SU-DHL-6 (cell line): ENCODE results near the gene IRF8.

Experiments used
- H2AFZ ChIP-seq: fragments of 200-600 bp; sonication (generic); 2 replicates; pipeline ENCODE4 v1.6.1; 2014; ENCODE audit warnings: low read depth, mild to moderate bottlenecking, moderate library complexity, mixed read lengths, antibody characterized with exemption, low read length; ENCODE audit not compliant: severe bottlenecking
- H3F3A ChIP-seq: fragments of 200-600 bp; shearing (Covaris generic); 2 replicates; pipeline ENCODE4 v1.6.0; 2016; ENCODE audit warnings: antibody characterized with exemption, mild to moderate bottlenecking; ENCODE audit not compliant: insufficient read depth
- H3K27ac ChIP-seq: fragments of 200-600 bp; sonication (generic); 2 replicates; pipeline ENCODE4 v1.5.1; 2016; ENCODE audit warnings: low read depth, mild to moderate bottlenecking, low read length, moderate library complexity, mixed read lengths
- H3K27me3 ChIP-seq: fragments of 200-600 bp; sonication (generic), shearing (Covaris generic); 2 replicates; pipeline ENCODE4 v1.6.0; 2014; ENCODE audit warnings: mild to moderate bottlenecking, low read length
- H3K36me3 ChIP-seq: fragments of 200-600 bp; sonication (generic); 2 replicates; pipeline ENCODE4 v1.6.1; 2014; ENCODE audit warnings: mild to moderate bottlenecking, low read length, mixed read lengths
- H3K4me2 ChIP-seq: fragments of 300-600, 200-600 bp; shearing (Covaris generic), sonication (generic); 2 replicates; pipeline ENCODE4 v1.6.0; 2014; ENCODE audit warnings: low read length, low read depth, mild to moderate bottlenecking; ENCODE audit not compliant: poor library complexity, severe bottlenecking
- H3K4me3 ChIP-seq: fragments of 200-600 bp; sonication (generic); 2 replicates; pipeline ENCODE4 v1.5.1; 2014; ENCODE audit warnings: antibody characterized with exemption, low read length, mild to moderate bottlenecking, mixed read lengths; ENCODE audit not compliant: insufficient read depth, poor library complexity, severe bottlenecking
- H3K79me2 ChIP-seq: fragments of 200-600 bp; sonication (generic); 2 replicates; pipeline ENCODE4 v1.6.1; 2014; ENCODE audit warnings: mild to moderate bottlenecking, low read length, moderate library complexity; ENCODE audit not compliant: insufficient read depth
- H3K9ac ChIP-seq: fragments of 200-600 bp; sonication (generic); 2 replicates; pipeline ENCODE4 v1.7.0; 2014; ENCODE audit warnings: mild to moderate bottlenecking, low read length
- H3K9me2 ChIP-seq: fragments of 200-600 bp; sonication (generic); replicated peaks from 2 replicates; pipeline ENCODE4 v1.6.1; 2014; ENCODE audit warnings: low read length; ENCODE audit not compliant: insufficient read depth
- H3K9me3 ChIP-seq: fragments of 200-600 bp; sonication (generic); 2 replicates; pipeline ENCODE4 v1.6.1; 2014; ENCODE audit warnings: low read length, mixed read lengths; ENCODE audit not compliant: insufficient read depth
- H4K20me1 ChIP-seq: fragments of 200-600 bp; sonication (generic); 2 replicates; pipeline ENCODE4 v1.6.1; 2014; ENCODE audit warnings: low read depth, mild to moderate bottlenecking, antibody characterized with exemption, low read length, moderate library complexity, mixed read lengths
- EZH2phosphoT487 ChIP-seq: fragments of 200-600 bp; sonication (generic), shearing (Covaris generic); conservative IDR thresholded peaks from 2 replicates; pipeline ENCODE4 v1.6.1; 2018; ENCODE audit warnings: mild to moderate bottlenecking, antibody characterized with exemption, low read length, moderate library complexity, mixed read lengths
- TF ChIP-seq, protein P1 (sequence below): fragments of 200-600 bp; sonication (generic); IDR thresholded peaks from one replicate; pipeline ENCODE4 v1.5.1; 2017; ENCODE audit warnings: antibody characterized with exemption, mild to moderate bottlenecking, low read length, moderate library complexity; ENCODE audit not compliant: insufficient read depth, poor library complexity, severe bottlenecking

The IRF8 gene

DNA sequence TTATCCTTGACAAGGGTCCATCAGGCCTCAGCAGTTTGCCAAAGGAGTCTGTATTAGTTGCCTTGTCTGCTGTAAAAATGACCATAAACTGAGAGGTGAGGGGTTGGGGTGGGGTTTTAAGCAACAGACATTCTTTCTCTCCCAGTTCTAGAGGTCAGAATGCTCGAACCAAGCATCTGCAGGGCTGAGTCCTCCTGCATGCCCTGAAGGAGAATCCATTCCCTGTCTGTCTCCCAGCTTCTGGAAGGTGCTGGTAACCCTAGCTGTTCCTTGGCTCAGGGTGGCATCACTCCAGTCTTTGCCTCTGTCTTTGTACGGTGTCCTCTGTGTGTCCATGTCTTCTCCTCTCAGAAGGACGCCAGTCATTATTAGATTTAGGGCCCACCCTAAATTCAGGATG, 17.5 kb upstream of the IRF8 start:
- H3K79me2 ChIP-seq = no peaks in the 10 kb centered on the region
- H4K20me1 ChIP-seq = no peaks in the 10 kb centered on the region
- H3K9me3 ChIP-seq = no peaks in the 10 kb centered on the region
- H3F3A ChIP-seq = no peaks in the 10 kb centered on the region
- H3K4me3 ChIP-seq = no peak overlapping the region
- no peak overlapping the region for H3K27ac ChIP-seq
- TF ChIP-seq, protein P1, sequence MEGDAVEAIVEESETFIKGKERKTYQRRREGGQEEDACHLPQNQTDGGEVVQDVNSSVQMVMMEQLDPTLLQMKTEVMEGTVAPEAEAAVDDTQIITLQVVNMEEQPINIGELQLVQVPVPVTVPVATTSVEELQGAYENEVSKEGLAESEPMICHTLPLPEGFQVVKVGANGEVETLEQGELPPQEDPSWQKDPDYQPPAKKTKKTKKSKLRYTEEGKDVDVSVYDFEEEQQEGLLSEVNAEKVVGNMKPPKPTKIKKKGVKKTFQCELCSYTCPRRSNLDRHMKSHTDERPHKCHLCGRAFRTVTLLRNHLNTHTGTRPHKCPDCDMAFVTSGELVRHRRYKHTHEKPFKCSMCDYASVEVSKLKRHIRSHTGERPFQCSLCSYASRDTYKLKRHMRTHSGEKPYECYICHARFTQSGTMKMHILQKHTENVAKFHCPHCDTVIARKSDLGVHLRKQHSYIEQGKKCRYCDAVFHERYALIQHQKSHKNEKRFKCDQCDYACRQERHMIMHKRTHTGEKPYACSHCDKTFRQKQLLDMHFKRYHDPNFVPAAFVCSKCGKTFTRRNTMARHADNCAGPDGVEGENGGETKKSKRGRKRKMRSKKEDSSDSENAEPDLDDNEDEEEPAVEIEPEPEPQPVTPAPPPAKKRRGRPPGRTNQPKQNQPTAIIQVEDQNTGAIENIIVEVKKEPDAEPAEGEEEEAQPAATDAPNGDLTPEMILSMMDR = no peak
- no peak overlapping the region for H2AFZ ChIP-seq
- no peak overlapping the region for H3K4me2 ChIP-seq
- H3K36me3 ChIP-seq = no peaks in the 10 kb centered on the region
- no peaks in the 10 kb centered on the region for H3K27me3 ChIP-seq
- no peak overlapping the region for H3K9ac ChIP-seq
- H3K9me2 ChIP-seq = no peaks in the 10 kb centered on the region

- H3K4me2 ChIP-seq = no peak overlapping the region
- H3K27me3 ChIP-seq = no peaks in the 10 kb centered on the region
These were observed 16.7 kb upstream of the IRF8 start for GRCh38 chr16:85882181-85882810.

GRCh38 chr16:85883813-85884212, 15.1 kb upstream of the IRF8 start:
- H3K9me2 ChIP-seq = no peaks in the 10 kb centered on the region
- no peaks in the 10 kb centered on the region for H3F3A ChIP-seq
- H2AFZ ChIP-seq = no peak overlapping the region
- H3K4me2 ChIP-seq = no peak overlapping the region
- H4K20me1 ChIP-seq = no peaks in the 10 kb centered on the region
- H3K36me3 ChIP-seq = no peaks in the 10 kb centered on the region
- no peaks in the 10 kb centered on the region for H3K27me3 ChIP-seq
- no peak overlapping the region for H3K9ac ChIP-seq
- H3K79me2 ChIP-seq = no peaks in the 10 kb centered on the region
- no peak overlapping the region for H3K4me3 ChIP-seq
- TF ChIP-seq, protein P1 = no peak
- TF ChIP-seq EZH2phosphoT487 = no peak
- no peak overlapping the region for H3K27ac ChIP-seq
- H3K9me3 ChIP-seq = no peaks in the 10 kb centered on the region

More at GRCh38 chr16:85882181-85882810, 16.7 kb upstream of the IRF8 start:
- no peaks in the 10 kb centered on the region for H3F3A ChIP-seq
- no peak overlapping the region for H3K4me3 ChIP-seq
- no peaks in the 10 kb centered on the region for H3K9me3 ChIP-seq
- no peaks in the 10 kb centered on the region for H3K36me3 ChIP-seq
- no peak overlapping the region for H3K9ac ChIP-seq
- no peak overlapping the region for H3K27ac ChIP-seq
- TF ChIP-seq, protein P1 = no peak
- TF ChIP-seq EZH2phosphoT487 = no peak
- no peaks in the 10 kb centered on the region for H3K79me2 ChIP-seq
- H3K9me2 ChIP-seq = no peaks in the 10 kb centered on the region
- H4K20me1 ChIP-seq = no peaks in the 10 kb centered on the region
- H2AFZ ChIP-seq = no peak overlapping the region
